Activated CD8-positive, alpha-beta T cell treated with anti-CD3 and anti-CD28 coated beads for 36 hours (primary cell): Measurements from ENCODE around the gene ENTR1. TPM values are rescaled to one million over a fixed set of nuclear protein-coding genes. Genes with fewer than 3 reads are reported as not detected.

ENCODE experiments used
- ATAC-seq: fragments of 200-7000 bp; cut with Tn5 transposase; one replicate; pipeline ENCODE4 v1.10.0; 2021; ENCODE audit warnings: mild to moderate bottlenecking, moderate library complexity
- CTCF ChIA-PET: fragments of 350-600 bp; sonication (Branson Sonifier 250); formaldehyde crosslinking; loops from one replicate; lab custom pipeline; 2021; ENCODE audit warnings: antibody characterized with exemption; lab: Charles Lee
- POLR2A ChIA-PET: fragments of 350-600 bp; sonication (Branson Sonifier 250); formaldehyde crosslinking; loops from one replicate; lab custom pipeline; 2021; ENCODE audit warnings: antibody characterized with exemption; lab: Charles Lee
- DNase-seq: peaks from one replicate; pipeline ENCODE4 v3.0.0-alpha.2; 2020
- H3K27ac Mint-ChIP-seq: one replicate; pipeline ENCODE4 v1.8.0; 2021; ENCODE audit warnings: mild to moderate bottlenecking, mixed read lengths
- H3K27me3 Mint-ChIP-seq: one replicate; pipeline ENCODE4 v1.8.0; 2021; ENCODE audit warnings: mixed read lengths
- H3K36me3 Mint-ChIP-seq: one replicate; pipeline ENCODE4 v1.8.0; 2021; ENCODE audit warnings: low read depth, mixed read lengths
- H3K4me1 Mint-ChIP-seq: one replicate; pipeline ENCODE4 v1.8.0; 2021; ENCODE audit warnings: low read depth, mixed read lengths
- H3K4me3 Mint-ChIP-seq: one replicate; pipeline ENCODE4 v1.8.0; 2021; ENCODE audit warnings: mild to moderate bottlenecking, moderate library complexity, mixed read lengths
- H3K9me3 Mint-ChIP-seq: one replicate; pipeline ENCODE4 v1.8.0; 2021; ENCODE audit warnings: mixed read lengths
- intact Hi-C: fragments of 100-400 bp; cut with micrococcal nuclease; formaldehyde crosslinking; loops from one replicate; pipeline ENCODE4 v1.10.0; 2022
- total RNA-seq, 2 experiments: library from RNA; stranded (reverse); gene quantifications; one replicate each; pipeline ENCODE4 v1.2.3, GENCODE V29; 2021
- TF ChIP-seq, protein P1 (sequence below): fragments of 200-600 bp; IDR thresholded peaks from one replicate; pipeline ENCODE4 v1.8.0; 2022; ENCODE audit warnings: antibody characterized with exemption, mild to moderate bottlenecking

Gene ENTR1
- total RNA-seq, 2 experiments from 2014 or later: 65.9 to 66.8 TPM

DNA sequence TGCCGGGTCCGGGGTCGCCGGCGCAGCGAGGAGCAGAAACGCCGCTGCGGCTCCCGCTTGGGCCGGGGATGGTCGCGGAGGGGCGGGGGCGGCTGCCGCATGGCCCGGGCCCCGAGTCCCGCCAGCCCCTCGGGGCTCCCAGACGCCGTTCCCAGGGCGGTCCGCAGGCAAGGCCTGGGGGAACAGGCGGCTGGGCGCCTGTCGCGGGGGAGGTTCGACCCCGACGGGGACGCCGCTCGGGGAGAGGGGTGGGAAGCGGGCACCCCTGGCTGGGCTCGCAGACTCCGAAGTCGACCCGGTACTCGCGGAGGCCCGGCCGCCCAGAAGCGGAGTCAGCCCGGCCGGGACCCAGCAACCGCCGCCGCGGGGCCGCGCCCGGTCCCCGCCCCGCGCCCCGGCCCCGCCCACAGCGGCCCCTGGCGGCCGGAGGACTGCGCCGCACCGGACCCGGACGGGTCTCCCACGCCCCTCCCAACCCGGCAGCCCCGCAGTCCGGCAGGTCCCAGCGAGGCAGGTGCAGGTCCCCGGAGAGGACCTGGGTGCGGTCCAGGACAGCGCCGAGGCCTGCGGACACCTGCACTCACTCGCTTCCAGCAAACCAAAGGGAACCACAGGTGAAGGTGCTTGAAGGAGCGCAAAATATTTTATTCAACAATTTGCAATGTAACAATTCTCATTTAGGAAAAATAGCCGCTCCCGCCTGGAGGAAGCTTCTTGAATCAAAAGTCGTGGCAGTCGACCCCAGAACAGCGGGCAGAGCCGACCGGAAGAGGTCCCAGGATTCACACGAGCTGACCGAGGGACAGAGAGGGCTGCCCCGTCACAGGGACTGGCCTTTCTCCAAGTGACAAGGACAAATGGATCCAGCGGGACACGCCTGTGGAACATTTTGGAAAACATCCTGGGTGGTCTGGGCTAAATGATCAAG is 29.3 kb upstream of the ENTR1 start, which contains the start of gene INPP5E:
INPP5E (minus strand) TSS at position 365 of the 928 bp plus-strand sequence. CDS start 426 bp downstream, outside the sequence.
- peaks cover 24% of the 10 kb centered on the region for H3K4me1 Mint-ChIP-seq
- ATAC-seq (peak; percentile 84), DNase-seq (peak; percentile 77)
- CTCF ChIA-PET: interaction anchor here (0.7 to 1.8 kb wide), 11 partner anchors 19 to 127 kb away, joined by 3 to 8 read pairs (median 4); no protein-coding TSS in a partner anchor
- peak within 1 kb of the TSS; percentile 83 for H3K4me3 Mint-ChIP-seq
- no peaks in the 10 kb centered on the region for H3K27me3 Mint-ChIP-seq
- POLR2A ChIA-PET: interaction anchor here (0.9 to 1.3 kb wide), 6 partner anchors 8 to 63 kb away, joined by 3 to 5 read pairs (median 4); partner anchors contain the start of genes ENTR1 and PMPCA
- peaks cover 18% of the 10 kb centered on the region for H3K36me3 Mint-ChIP-seq
- TF ChIP-seq, protein P1, sequence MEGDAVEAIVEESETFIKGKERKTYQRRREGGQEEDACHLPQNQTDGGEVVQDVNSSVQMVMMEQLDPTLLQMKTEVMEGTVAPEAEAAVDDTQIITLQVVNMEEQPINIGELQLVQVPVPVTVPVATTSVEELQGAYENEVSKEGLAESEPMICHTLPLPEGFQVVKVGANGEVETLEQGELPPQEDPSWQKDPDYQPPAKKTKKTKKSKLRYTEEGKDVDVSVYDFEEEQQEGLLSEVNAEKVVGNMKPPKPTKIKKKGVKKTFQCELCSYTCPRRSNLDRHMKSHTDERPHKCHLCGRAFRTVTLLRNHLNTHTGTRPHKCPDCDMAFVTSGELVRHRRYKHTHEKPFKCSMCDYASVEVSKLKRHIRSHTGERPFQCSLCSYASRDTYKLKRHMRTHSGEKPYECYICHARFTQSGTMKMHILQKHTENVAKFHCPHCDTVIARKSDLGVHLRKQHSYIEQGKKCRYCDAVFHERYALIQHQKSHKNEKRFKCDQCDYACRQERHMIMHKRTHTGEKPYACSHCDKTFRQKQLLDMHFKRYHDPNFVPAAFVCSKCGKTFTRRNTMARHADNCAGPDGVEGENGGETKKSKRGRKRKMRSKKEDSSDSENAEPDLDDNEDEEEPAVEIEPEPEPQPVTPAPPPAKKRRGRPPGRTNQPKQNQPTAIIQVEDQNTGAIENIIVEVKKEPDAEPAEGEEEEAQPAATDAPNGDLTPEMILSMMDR: peak; percentile 64
- no peak within 1 kb of the TSS for H3K27ac Mint-ChIP-seq
- no peaks in the 10 kb centered on the region for H3K9me3 Mint-ChIP-seq
- intact Hi-C loops: no loop called here

DNA sequence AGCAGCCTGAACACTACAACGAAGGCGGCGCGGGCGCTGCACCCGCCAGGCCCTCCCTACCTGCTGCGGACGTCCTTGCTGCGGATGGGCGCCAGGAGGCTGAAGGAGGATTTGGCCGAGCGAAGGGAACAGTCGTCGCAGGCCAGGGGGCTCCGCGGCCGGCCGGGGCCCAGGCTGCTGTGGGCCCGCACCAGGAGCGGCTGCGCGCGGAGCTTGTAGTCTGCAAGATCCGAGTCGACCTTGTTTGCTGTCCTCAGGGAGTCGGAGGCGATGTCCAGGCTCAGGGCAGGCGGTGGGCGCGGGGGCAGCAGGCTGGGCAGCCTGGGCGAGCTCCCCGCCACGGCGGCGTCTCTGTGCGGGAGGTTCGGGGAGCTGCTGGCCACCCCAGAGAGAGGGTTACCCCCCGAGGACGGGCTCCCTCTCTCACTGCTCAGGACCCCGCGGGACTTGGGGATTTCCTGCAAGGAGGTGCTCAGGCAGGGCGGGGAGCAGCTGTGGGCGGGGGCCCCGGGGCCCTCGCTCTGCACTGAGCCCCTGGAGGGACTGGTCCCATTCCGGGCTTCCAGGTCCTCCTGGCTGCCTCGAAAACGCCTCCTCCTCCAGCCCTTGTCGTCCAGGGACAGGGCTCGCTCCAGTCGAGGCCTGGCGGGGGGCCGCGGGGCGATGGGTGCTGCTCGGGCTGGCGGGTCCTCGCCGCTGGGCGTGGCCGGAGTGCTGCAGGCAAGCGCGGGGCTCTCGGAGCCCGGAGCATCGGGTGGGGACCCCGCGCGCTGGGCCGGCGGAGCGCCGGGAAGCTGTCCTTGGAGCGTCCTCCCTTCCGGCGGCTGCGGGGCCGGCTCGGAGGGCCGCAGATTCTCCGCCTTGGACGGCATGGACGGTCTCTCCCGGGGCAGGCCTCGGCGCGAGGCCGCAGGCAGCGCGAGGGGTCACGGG is 28.4 kb upstream of the ENTR1 start:
- H3K4me3 Mint-ChIP-seq: peak overlapping the region; percentile 83
- ATAC-seq: peak; percentile 74
- DNase-seq: peak; percentile 76
- CTCF ChIA-PET: interaction anchor here (0.7 to 1.8 kb wide), 6 partner anchors 29 to 403 kb away, joined by 3 to 8 read pairs (median 5); partner anchors contain the start of gene AJM1
- POLR2A ChIA-PET: interaction anchor here (0.9 to 1.3 kb wide), 3 partner anchors 9 to 15 kb away, joined by 3 to 5 read pairs (median 3); no protein-coding TSS in a partner anchor
- H3K36me3 Mint-ChIP-seq: peaks cover 15% of the 10 kb centered on the region
- TF ChIP-seq, protein P1: no peak
- intact Hi-C loops: no loop called here
- H3K27ac Mint-ChIP-seq: peak overlapping the region; percentile 25
- H3K27me3 Mint-ChIP-seq: no peaks in the 10 kb centered on the region
- H3K4me1 Mint-ChIP-seq: peaks cover 24% of the 10 kb centered on the region
- H3K9me3 Mint-ChIP-seq: no peaks in the 10 kb centered on the region

DNA sequence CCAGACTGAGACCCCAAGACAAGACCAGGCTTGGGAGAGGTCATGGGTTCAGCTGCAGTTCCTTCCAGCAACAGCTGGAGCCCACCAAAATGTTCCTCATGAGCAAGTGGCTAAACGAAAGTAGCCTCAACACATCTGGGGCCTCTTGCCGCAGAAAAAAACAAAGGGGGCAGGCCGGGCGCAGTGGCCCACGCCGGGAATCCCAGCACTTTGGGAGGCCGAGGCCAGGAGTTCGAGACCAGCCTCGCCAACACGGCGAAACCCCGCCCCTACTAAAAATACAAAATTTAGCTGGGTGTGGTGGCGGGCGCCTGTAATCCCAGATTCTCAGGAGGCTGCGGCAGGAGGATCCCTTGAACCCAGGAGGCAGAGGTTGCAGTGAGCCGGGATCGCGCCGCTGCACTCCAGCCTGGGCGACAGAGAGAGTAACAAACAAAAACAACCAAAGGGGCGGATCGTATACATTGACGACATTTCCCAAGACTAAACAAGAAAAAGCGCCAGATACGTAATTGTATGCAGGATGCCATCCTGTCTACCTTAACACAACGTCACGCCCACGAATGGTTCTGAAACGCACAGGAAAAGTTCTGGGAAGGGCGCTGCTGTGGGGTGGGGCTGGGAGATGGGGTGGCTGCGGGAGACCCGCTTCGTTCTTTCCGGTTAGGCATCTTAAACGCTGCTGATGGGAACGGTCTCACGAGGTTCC is 27.6 kb upstream of the ENTR1 start:
- CTCF ChIA-PET: interaction anchor here (1.5 to 1.8 kb wide), 4 partner anchors 28 to 37 kb away, joined by 5 to 8 read pairs (median 6); no protein-coding TSS in a partner anchor

DNA sequence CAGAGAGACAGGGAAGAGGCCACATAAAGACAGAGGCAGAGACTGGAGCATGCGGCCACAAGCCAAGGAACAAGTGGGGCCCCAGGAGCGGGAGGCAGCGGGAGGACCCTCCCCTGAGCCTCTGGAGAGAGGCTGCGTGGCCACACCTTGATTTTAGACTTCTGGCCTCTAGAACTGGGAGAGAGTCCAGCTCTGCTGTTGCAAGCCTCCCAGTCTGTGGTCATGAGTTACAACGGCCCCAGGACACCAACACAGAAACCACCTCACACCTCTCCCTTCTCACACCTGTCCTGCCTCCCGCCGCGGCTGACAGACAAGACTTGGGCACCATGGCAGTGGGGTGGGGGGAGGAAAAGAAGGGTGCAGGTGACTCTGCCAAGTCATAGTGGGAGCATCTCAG is 27.0 kb upstream of the ENTR1 start:
- no peak for ATAC-seq
- Mint-ChIP-seq H3K4me1 (peaks cover 24% of the 10 kb centered on the region), H3K36me3 (peaks cover 7% of the 10 kb centered on the region), H3K27me3 (no peaks in the 10 kb centered on the region), H3K9me3 (no peaks in the 10 kb centered on the region), H3K27ac (no peak overlapping the region), H3K4me3 (peak overlapping the region; percentile 83)
- intact Hi-C loops: no loop called here
- DNase-seq: no peak
- TF ChIP-seq, protein P1: no peak
- ChIA-PET POLR2A (interaction anchor here (1.0 to 1.1 kb wide), 2 partner anchors 8 to 26 kb away, joined by 3 read pairs; no protein-coding TSS in a partner anchor), CTCF (no interaction called here)

More for the DNA sequence above, 27.6 kb upstream of the ENTR1 start:
- H3K9me3 Mint-ChIP-seq: no peaks in the 10 kb centered on the region
- H3K36me3 Mint-ChIP-seq: peaks cover 11% of the 10 kb centered on the region
- H3K27ac Mint-ChIP-seq: peak overlapping the region; percentile 25
- H3K4me3 Mint-ChIP-seq: peak overlapping the region; percentile 83
- H3K27me3 Mint-ChIP-seq: no peaks in the 10 kb centered on the region
- ATAC-seq: no peak
- peaks cover 24% of the 10 kb centered on the region for H3K4me1 Mint-ChIP-seq
- TF ChIP-seq, protein P1: no peak
- intact Hi-C loops: no loop called here
- POLR2A ChIA-PET: interaction anchor here (1.0 to 1.3 kb wide), 3 partner anchors 8 to 27 kb away, joined by 3 to 5 read pairs (median 3); no protein-coding TSS in a partner anchor
- DNase-seq: no peak
